C4-2B (cell line): Measurements from ENCODE around the gene PLPP3.

Experiments
- H3K27ac ChIP-seq: fragments of 450-650 bp; 2 replicates; pipeline ENCODE4 v1.5.1; 2017
- ZFX ChIP-seq: fragments of 450-650 bp; IDR thresholded peaks from 2 replicates; pipeline ENCODE4 v1.6.1; 2017
- TF ChIP-seq, protein P1 (sequence below): fragments of 450-650 bp; conservative IDR thresholded peaks from 2 replicates; pipeline ENCODE4 v1.5.1; 2017; ENCODE audit warnings: mild to moderate bottlenecking

Gene PLPP3

DNA sequence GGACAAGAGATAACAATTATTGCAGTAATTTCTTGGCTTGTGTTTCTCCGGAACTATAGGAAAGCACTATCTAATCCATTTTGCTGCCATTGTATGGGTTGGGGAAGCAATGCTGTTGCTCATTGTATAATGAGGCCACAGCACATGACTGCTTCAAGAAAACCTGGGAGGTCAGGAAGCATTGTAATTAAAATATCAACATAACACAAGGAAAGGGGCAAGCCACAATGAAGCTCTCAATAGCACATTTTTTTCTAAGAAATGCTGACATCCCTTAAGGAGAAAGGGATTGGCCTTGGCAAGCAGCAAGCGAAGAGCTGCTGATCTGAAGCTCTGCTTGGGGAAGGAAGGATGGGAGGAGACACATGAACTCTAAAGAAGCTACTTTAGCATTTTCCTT is 44.0 kb downstream of the PLPP3 start:
- no peak overlapping the region for H3K27ac ChIP-seq
- TF ChIP-seq, protein P1, sequence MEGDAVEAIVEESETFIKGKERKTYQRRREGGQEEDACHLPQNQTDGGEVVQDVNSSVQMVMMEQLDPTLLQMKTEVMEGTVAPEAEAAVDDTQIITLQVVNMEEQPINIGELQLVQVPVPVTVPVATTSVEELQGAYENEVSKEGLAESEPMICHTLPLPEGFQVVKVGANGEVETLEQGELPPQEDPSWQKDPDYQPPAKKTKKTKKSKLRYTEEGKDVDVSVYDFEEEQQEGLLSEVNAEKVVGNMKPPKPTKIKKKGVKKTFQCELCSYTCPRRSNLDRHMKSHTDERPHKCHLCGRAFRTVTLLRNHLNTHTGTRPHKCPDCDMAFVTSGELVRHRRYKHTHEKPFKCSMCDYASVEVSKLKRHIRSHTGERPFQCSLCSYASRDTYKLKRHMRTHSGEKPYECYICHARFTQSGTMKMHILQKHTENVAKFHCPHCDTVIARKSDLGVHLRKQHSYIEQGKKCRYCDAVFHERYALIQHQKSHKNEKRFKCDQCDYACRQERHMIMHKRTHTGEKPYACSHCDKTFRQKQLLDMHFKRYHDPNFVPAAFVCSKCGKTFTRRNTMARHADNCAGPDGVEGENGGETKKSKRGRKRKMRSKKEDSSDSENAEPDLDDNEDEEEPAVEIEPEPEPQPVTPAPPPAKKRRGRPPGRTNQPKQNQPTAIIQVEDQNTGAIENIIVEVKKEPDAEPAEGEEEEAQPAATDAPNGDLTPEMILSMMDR = no peak
- TF ChIP-seq ZFX = no peak

DNA sequence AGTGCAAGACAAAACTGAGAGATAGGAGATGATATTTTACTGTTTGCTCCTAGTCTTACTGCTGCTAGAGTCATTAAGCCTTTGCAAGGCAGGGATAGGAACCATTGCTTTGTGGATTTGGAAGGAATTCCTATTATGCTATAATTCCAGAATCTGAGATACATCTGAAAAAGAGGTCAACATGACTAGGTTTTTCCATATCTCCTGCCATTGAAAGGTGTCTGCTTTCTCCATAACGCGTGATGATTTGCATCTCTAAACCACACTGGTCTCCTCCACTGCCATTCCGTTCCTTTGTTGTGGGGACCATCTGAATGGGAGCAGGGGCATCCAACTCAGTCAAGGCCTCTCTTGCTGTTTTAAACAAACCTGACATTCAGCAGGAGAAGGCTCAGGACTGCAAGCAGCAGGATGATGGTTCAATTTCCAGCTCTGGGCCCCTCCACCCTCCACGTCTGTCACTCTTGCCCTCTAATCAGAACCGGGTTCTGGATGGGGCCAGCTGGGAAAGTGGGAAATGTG is 45.2 kb downstream of the PLPP3 start:
- no peak overlapping the region for H3K27ac ChIP-seq
- TF ChIP-seq, protein P1 = no peak
- TF ChIP-seq ZFX = no peak

DNA sequence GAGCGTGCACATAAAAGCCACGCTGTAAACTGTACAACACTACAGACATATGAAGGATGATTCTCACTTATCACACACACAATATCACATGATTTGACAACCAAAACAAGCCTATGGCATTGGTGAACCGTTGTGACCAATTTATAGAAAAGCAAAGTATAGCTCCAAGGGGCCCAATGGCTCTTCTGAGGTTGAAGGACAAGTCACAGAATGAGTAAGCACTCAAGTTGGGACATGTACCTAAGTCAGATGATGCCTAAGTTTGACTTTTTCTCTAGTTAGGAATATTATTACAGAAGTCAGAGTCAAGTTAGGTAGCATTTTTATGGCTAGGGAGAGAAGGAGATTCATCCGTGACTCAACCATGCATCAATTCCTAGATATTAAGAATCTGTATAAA is 45.7 kb downstream of the PLPP3 start:
- TF ChIP-seq, protein P1 = no peak
- TF ChIP-seq ZFX = no peak
- H3K27ac ChIP-seq = no peak overlapping the region

DNA sequence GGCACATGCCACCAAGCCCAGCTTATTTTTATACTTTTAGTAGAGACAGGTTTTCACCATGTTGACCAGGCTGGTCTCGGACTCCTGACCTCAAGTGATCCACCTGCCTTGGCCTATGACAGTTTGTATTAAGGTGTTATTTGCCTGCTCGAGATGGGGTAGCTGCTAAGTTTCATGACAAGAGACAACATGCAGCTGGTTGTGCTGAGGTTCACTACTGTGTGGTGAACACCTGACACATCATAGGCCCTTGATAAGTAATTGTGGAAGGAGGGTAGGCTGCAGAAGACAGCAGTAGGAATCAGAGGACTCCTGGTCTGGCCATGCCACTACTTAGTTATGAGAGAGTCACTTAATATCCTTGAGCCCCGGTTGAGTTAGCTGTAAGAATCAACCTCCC is 46.2 kb downstream of the PLPP3 start:
- TF ChIP-seq, protein P1 = no peak
- TF ChIP-seq ZFX = no peak
- H3K27ac ChIP-seq = no peak overlapping the region

DNA sequence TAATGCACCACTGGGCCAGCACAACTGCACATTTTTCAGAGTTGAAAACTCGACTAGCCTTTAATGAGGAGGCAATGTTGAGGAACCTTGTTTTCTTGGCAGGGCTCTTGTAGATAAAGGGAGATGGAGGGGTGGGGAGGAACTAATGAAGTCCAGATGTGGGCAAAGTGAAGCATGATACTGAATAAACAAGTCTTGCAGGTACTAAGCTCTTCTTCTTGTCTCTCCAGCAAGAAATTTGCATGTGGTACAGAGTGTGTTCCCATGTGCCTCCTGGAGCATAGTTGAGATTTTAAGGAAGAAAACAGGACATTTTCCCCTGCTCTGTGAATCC is 47.0 kb downstream of the PLPP3 start:
- TF ChIP-seq, protein P1 = no peak
- no peak for TF ChIP-seq ZFX
- H3K27ac ChIP-seq = no peak overlapping the region

DNA sequence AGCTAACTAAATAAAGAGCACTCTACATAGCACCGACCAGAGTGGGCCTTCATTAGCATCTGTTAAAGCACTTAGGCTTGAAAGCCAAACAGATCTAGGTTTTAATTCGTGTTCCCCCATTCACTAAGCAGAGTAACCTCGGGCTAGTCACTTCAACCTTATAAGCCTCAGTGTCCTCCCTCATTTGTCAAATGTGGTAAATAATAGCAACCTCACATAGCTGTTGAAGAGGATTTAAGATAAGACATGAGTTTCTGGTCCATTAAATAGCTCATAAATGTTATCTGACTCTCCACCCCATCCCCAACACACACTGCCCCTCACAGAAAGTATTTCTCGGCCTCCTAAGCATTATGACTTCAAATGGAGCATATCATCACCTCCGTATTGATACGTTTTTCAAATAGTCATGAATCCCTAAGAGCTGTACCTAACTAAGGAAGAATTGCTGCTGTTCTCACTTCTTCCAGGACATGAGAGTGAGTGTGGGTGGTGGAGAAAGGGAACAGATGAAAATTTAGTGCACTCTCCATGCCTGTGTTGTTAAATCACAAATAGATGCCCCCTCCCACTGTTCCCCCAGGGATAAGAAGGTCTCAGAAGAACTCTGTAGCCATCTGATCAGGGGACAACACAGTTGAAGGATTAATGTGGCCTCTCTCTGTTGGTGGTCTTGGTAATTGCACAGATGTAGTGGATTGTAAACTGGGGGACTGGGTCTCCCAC is 47.6 kb downstream of the PLPP3 start:
- TF ChIP-seq, protein P1 = no peak
- no peak for TF ChIP-seq ZFX
- H3K27ac ChIP-seq = no peak overlapping the region

DNA sequence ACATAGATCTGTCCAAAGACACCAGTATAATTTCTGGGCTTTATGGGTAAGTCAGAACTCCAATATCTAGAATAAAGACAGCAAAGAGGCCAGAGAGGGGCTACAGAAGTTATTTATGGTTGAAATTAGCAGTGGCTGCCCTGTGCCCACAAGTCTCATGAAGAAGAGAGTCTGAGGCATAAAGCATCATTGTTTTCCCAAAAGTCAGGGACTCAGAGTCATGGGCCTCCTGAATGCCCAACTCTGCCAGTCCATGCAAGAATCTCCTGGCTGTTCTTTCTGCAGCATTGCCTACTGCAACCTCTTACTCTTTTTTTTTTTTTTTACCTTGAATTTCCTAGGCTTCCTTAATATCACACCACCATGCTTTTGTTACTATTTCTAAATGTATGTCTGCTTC is 49.6 kb downstream of the PLPP3 start:
- no peak overlapping the region for H3K27ac ChIP-seq
- no peak for TF ChIP-seq ZFX
- TF ChIP-seq, protein P1 = no peak
